HEK293 (cell line): ENCODE data around the gene BICD1.

Experiments
- CTCF ChIA-PET: fragments of 350-600 bp; formaldehyde crosslinking; extraction: SDS; loops from one replicate; lab custom pipeline; 2021; ENCODE audit warnings: antibody characterized with exemption; lab: Yijun Ruan, JAX
- POLR2A ChIA-PET: fragments of 300-600 bp; formaldehyde crosslinking; extraction: SDS; loops from one replicate; lab custom pipeline; 2020; ENCODE audit warnings: antibody characterized with exemption, inconsistent platforms; lab: Yijun Ruan, JAX
- H3K27ac ChIP-seq: fragments of 200-500 bp; sonication (Bioruptor generic); 2 replicates; pipeline ENCODE4 v1.5.1; 2014; ENCODE audit warnings: low read depth, low read length, control low read depth, inconsistent platforms; ENCODE audit errors: extremely low read depth
- H3K36me3 ChIP-seq, 2 experiments: fragments of 200-500 bp in 1 of 2; sonication (Bioruptor generic) in 1 of 2; 1 replicate in 1 of 2; 2 replicates in 1 of 2; pipeline ENCODE4 v1.5.1; 2014 to 2017; ENCODE audit warnings: inconsistent platforms in 2 of 2, low read length in 2 of 2; ENCODE audit not compliant: control insufficient read depth in 2 of 2, insufficient read depth in 1 of 2
- H3K4me1 ChIP-seq: fragments of 200-500 bp; sonication (Bioruptor generic); 2 replicates; pipeline ENCODE4 v1.5.1; 2014; ENCODE audit warnings: mild to moderate bottlenecking, low read length, inconsistent platforms; ENCODE audit not compliant: control insufficient read depth, insufficient read depth
- H3K4me3 ChIP-seq: 2 replicates; pipeline ENCODE4 v1.5.1; 2011; ENCODE audit warnings: low read depth, mild to moderate bottlenecking, control low read depth, low read length, moderate library complexity
- H3K9me3 ChIP-seq: fragments of 200-500 bp; sonication (Bioruptor generic); 2 replicates; pipeline ENCODE4 v1.5.1; 2014; ENCODE audit warnings: low read depth, low read length, inconsistent platforms; ENCODE audit not compliant: control insufficient read depth, insufficient read depth
- HOXC10 ChIP-seq: sonication (generic); formaldehyde crosslinking; IDR thresholded peaks from 2 replicates; pipeline ENCODE4 v1.8.1; 2023; ENCODE audit warnings: mild to moderate bottlenecking, missing genetic modification reagents
- MEIS1 ChIP-seq: sonication (generic); formaldehyde crosslinking; IDR thresholded peaks from 2 replicates; pipeline ENCODE4 v1.8.1; 2022; ENCODE audit warnings: missing genetic modification reagents, mild to moderate bottlenecking, borderline replicate concordance
- MZF1 ChIP-seq: fragments of 450-650 bp; formaldehyde crosslinking; IDR thresholded peaks from 2 replicates; pipeline ENCODE4 v1.5.1; 2017; ENCODE audit warnings: missing biosample characterization, missing genetic modification characterization, borderline replicate concordance
- SALL2 ChIP-seq: fragments of 450-650 bp; formaldehyde crosslinking; IDR thresholded peaks from 2 replicates; pipeline ENCODE4 v1.5.0; 2017; ENCODE audit warnings: missing biosample characterization, mild to moderate bottlenecking, missing genetic modification characterization, borderline replicate concordance
- SP2 ChIP-seq: fragments of 450-650 bp; formaldehyde crosslinking; IDR thresholded peaks from 2 replicates; pipeline ENCODE4 v1.5.1; 2016; ENCODE audit warnings: missing biosample characterization, missing genetic modification characterization
- ZBTB20 ChIP-seq: fragments of 450-650 bp; formaldehyde crosslinking; IDR thresholded peaks from 2 replicates; pipeline ENCODE4 v1.5.1; 2016; ENCODE audit warnings: missing biosample characterization, missing genetic modification characterization
- ZFP3 ChIP-seq: fragments of 450-650 bp; formaldehyde crosslinking; IDR thresholded peaks from 2 replicates; pipeline ENCODE4 v1.5.1; 2016; ENCODE audit warnings: low read depth, missing biosample characterization, missing genetic modification characterization
- ZNF157 ChIP-seq: fragments of 450-650 bp; formaldehyde crosslinking; IDR thresholded peaks from 2 replicates; pipeline ENCODE4 v1.5.1; 2016; ENCODE audit warnings: missing biosample characterization, missing genetic modification characterization
- ZNF184 ChIP-seq: fragments of 450-650 bp; IDR thresholded peaks from 2 replicates; pipeline ENCODE4 v1.5.1; 2018; ENCODE audit warnings: missing biosample characterization, mild to moderate bottlenecking, missing genetic modification characterization
- ZNF23 ChIP-seq: fragments of 450-650 bp; formaldehyde crosslinking; IDR thresholded peaks from 2 replicates; pipeline ENCODE4 v1.5.1; 2016; ENCODE audit warnings: missing biosample characterization, missing genetic modification characterization, borderline replicate concordance
- ZNF274 ChIP-seq, 2 experiments: fragments of 200-500 bp in 1 of 2; fragments of 450-650 bp in 1 of 2; sonication (Bioruptor generic) in 1 of 2; formaldehyde crosslinking in 1 of 2; IDR thresholded peaks; 2 replicates each; pipeline versions ENCODE4 v1.5.1 to v1.6.1; 2014 to 2016; ENCODE audit warnings: borderline replicate concordance in 1 of 2, inconsistent platforms in 1 of 2, low read length in 1 of 2, missing biosample characterization in 1 of 2, missing genetic modification characterization in 1 of 2
- ZNF324 ChIP-seq: fragments of 450-650 bp; formaldehyde crosslinking; IDR thresholded peaks from 2 replicates; pipeline ENCODE4 v1.5.1; 2016; ENCODE audit warnings: missing biosample characterization, missing genetic modification characterization
- ZNF473 ChIP-seq: fragments of 450-650 bp; formaldehyde crosslinking; IDR thresholded peaks from 2 replicates; pipeline ENCODE4 v1.5.1; 2017; ENCODE audit warnings: missing biosample characterization, missing genetic modification characterization
- ZNF561 ChIP-seq: fragments of 450-650 bp; IDR thresholded peaks from 2 replicates; pipeline ENCODE4 v1.5.1; 2018; ENCODE audit warnings: missing biosample characterization, missing genetic modification characterization, borderline replicate concordance
- ZNF654 ChIP-seq: fragments of 450-650 bp; formaldehyde crosslinking; IDR thresholded peaks from 2 replicates; pipeline ENCODE4 v1.5.1; 2016; ENCODE audit warnings: low read depth, missing biosample characterization, missing genetic modification characterization
- ZNF658 ChIP-seq: fragments of 450-650 bp; formaldehyde crosslinking; IDR thresholded peaks from 2 replicates; pipeline ENCODE4; 2016; ENCODE audit warnings: missing biosample characterization, missing genetic modification characterization
- TF ChIP-seq, protein P1 (sequence below): fragments of 450-650 bp; formaldehyde crosslinking; IDR thresholded peaks from 2 replicates; pipeline ENCODE4 v1.5.1; 2016; ENCODE audit warnings: missing biosample characterization, missing genetic modification characterization
- TF ChIP-seq, protein P2 (sequence below): fragments of 450-650 bp; formaldehyde crosslinking; IDR thresholded peaks from 2 replicates; pipeline ENCODE4 v1.5.1; 2017; ENCODE audit warnings: missing biosample characterization, missing genetic modification characterization
- TF ChIP-seq, protein P3 (sequence below): fragments of 450-650 bp; formaldehyde crosslinking; IDR thresholded peaks from 2 replicates; pipeline ENCODE4 v1.5.1; 2017; ENCODE audit warnings: missing biosample characterization, missing genetic modification characterization

Gene BICD1

DNA sequence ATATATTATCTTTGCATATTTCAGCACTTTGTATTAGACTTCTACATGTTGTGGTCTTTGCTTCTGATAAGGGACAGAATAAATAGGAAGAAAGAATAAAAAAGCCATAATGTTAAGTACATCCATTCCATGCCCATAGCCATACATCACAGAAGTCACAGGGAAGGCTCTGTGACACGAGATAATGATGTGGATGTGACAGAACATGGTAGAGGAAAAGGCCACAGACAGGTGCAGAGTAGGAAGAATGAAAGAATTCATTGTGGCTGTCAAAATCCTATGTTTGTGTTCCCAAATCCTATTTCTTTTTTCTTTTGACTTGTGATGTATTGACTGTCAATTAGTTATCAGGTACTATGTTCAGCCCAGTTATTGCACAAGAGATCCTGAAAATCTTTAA lies 38.4 kb downstream of the BICD1 start (continued):
- no peak for TF ChIP-seq ZNF274 (IDR thresholded peaks at IDR 0.05; ENCODE audit: low read length)
- TF ChIP-seq ZNF274 (tag by site-specific recombination; IDR thresholded peaks at IDR 0.05; ENCODE audit: borderline replicate concordance): no peak
- TF ChIP-seq MEIS1 (CRISPR knock-in tag): no peak
- no peak for TF ChIP-seq ZFP3
- no peak for TF ChIP-seq ZNF23 (tag by site-specific recombination)

DNA sequence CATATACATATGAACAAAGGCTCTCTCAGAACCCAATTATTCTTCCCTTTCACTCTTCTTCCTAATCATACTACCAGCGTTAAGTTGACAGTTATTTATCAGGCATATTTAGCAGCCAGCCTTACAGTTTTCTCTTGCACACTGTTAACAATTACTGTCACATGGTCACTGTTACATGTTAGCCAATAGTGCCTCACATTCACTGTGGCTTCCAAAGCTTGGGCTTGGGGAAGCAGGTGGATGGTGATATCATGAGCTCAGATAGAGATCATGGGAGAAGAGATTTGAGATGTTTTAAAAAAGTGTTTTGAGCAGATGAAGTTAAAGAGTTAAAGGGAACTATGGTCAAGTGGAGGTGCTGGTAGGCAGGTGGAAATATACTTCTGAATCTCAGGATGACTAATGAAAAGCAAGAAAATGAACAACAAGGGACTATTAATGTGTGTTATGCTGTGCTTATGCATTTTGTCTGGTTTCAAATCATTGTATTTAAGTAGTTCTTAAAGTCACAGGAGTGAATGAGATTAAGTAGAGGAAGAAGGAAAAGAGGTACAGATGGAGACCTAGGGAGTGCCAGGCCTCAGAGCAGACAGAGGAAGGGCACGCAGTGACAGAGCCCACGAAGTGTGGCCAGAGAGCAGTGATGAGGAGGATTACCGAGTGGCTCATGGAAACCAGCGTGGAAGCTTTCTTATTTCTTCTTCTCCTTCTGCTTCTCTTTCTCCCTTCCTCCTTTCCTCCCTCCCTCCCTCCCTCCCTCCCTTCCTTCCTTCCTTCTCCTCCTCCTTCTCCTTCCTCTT lies 39.6 kb downstream of the BICD1 start:
- H3K4me1 ChIP-seq: no peaks in the 10 kb centered on the region
- TF ChIP-seq HOXC10 (no peak), ZNF324 (tag by site-specific recombination) (no peak), ZBTB20 (tag by site-specific recombination) (no peak), ZNF658 (tag by site-specific recombination) (no peak), ZNF473 (tag by site-specific recombination) (no peak), ZNF184 (tag by site-specific recombination) (no peak), ZNF654 (tag by site-specific recombination) (no peak), SALL2 (no peak)
- TF ChIP-seq, protein P1, sequence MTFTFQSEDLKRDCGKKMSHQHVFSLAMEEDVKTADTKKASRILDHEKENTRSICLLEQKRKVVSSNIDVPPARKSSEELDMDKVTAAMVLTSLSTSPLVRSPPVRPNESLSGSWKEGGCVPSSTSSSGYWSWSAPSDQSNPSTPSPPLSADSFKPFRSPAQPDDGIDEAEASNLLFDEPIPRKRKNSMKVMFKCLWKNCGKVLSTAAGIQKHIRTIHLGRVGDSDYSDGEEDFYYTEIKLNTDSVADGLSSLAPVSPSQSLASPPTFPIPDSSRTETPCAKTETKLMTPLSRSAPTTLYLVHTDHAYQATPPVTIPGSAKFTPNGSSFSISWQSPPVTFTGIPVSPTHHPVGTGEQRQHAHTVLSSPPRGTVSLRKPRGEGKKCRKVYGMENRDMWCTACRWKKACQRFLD (tag by site-specific recombination): no peak
- TF ChIP-seq, protein P2, sequence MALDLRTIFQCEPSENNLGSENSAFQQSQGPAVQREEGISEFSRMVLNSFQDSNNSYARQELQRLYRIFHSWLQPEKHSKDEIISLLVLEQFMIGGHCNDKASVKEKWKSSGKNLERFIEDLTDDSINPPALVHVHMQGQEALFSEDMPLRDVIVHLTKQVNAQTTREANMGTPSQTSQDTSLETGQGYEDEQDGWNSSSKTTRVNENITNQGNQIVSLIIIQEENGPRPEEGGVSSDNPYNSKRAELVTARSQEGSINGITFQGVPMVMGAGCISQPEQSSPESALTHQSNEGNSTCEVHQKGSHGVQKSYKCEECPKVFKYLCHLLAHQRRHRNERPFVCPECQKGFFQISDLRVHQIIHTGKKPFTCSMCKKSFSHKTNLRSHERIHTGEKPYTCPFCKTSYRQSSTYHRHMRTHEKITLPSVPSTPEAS (tag by site-specific recombination): no peak
- ChIA-PET POLR2A (no interaction called here), CTCF (interaction anchor here (0.7 kb wide), 1 partner anchor 791 kb away, joined by 3 read pairs; no protein-coding TSS in a partner anchor)
- H3K36me3 ChIP-seq: no peaks in the 10 kb centered on the region
- H3K27ac ChIP-seq: no peak overlapping the region
- no peaks in the 10 kb centered on the region for H3K9me3 ChIP-seq
- no peak overlapping the region for H3K4me3 ChIP-seq

DNA sequence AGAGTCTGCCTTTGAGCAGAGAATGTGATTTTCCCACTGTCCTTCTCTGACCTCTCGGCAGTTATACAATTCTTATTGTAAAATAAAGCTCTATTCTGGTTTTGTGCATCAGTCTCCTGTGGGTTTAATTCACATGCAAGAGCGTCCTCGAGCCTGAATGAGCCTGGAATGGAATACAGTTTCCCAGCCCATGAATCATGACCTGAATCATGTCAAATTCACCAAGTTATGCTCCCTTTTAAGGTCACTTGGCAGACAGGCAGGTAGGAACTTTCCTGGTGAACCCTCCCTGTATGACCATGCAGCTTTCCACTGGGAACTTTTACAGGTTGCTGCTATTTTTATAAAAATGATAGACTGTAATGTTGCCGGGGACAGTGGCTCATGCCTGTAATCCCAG lies 41.7 kb downstream of the BICD1 start:
- no peak overlapping the region for H3K4me3 ChIP-seq
- ChIA-PET POLR2A (no interaction called here), CTCF (no interaction called here)

More for the DNA sequence above, 41.7 kb downstream of the BICD1 start:
- TF ChIP-seq ZNF561 (tag by site-specific recombination): no peak
- TF ChIP-seq ZNF157 (tag by site-specific recombination): no peak
- TF ChIP-seq, protein P3, sequence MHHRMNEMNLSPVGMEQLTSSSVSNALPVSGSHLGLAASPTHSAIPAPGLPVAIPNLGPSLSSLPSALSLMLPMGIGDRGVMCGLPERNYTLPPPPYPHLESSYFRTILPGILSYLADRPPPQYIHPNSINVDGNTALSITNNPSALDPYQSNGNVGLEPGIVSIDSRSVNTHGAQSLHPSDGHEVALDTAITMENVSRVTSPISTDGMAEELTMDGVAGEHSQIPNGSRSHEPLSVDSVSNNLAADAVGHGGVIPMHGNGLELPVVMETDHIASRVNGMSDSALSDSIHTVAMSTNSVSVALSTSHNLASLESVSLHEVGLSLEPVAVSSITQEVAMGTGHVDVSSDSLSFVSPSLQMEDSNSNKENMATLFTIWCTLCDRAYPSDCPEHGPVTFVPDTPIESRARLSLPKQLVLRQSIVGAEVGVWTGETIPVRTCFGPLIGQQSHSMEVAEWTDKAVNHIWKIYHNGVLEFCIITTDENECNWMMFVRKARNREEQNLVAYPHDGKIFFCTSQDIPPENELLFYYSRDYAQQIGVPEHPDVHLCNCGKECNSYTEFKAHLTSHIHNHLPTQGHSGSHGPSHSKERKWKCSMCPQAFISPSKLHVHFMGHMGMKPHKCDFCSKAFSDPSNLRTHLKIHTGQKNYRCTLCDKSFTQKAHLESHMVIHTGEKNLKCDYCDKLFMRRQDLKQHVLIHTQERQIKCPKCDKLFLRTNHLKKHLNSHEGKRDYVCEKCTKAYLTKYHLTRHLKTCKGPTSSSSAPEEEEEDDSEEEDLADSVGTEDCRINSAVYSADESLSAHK: no peak
- no peak for TF ChIP-seq SP2 (tag by site-specific recombination)
- TF ChIP-seq MZF1: no peak
- no peaks in the 10 kb centered on the region for H3K9me3 ChIP-seq
- H3K36me3 ChIP-seq: peaks cover 0 to 3% of the 10 kb centered on the region in 2 experiments; a peak in 1 of 3 replicates
- H3K4me1 ChIP-seq: no peaks in the 10 kb centered on the region
- H3K27ac ChIP-seq: no peak overlapping the region
